GM21786 (cell line): Measurements from ENCODE around the gene ZNF385B.

ENCODE experiments used
- ATAC-seq: cut with Tn5 transposase; IDR thresholded peaks from one replicate; pipeline ENCODE4 v1.9.1; 2021; ENCODE audit not compliant: unreplicated experiment

Gene ZNF385B

GRCh38 chr2:179686718-179687342 is 174.6 kb downstream of the ZNF385B start:
- no peak for ATAC-seq

- no peak for ATAC-seq
Observed at GRCh38 chr2:179686069-179686468, 175.3 kb downstream of the ZNF385B start.

GRCh38 chr2:179685146-179685545 is 176.3 kb downstream of the ZNF385B start:
- no peak for ATAC-seq

GRCh38 chr2:179682756-179683155 is 178.7 kb downstream of the ZNF385B start:
- no peak for ATAC-seq

- ATAC-seq, result no peak
Observed at GRCh38 chr2:179677746-179678505, 183.5 kb downstream of the ZNF385B start.

GRCh38 chr2:179677077-179677688 is 184.2 kb downstream of the ZNF385B start:
- ATAC-seq, result no peak

GRCh38 chr2:179675435-179675834 is 186.0 kb downstream of the ZNF385B start:
- ATAC-seq, result no peak

- no peak for ATAC-seq
Observed at GRCh38 chr2:179671043-179671981, 190.1 kb downstream of the ZNF385B start.

- ATAC-seq, result no peak
Observed at GRCh38 chr2:179669196-179669595, 192.2 kb downstream of the ZNF385B start.

- no peak for ATAC-seq
Observed at GRCh38 chr2:179664972-179665812, 196.2 kb downstream of the ZNF385B start.

GRCh38 chr2:179661986-179662385 is 199.4 kb downstream of the ZNF385B start:
- no peak for ATAC-seq

GRCh38 chr2:179657068-179657595 is 204.3 kb downstream of the ZNF385B start:
- ATAC-seq, result no peak

- no peak for ATAC-seq
Observed at GRCh38 chr2:179655627-179656026, 205.8 kb downstream of the ZNF385B start.

- ATAC-seq, result no peak
Observed at GRCh38 chr2:179654806-179655205, 206.6 kb downstream of the ZNF385B start.

GRCh38 chr2:179652296-179652695 is 209.1 kb downstream of the ZNF385B start:
- no peak for ATAC-seq

- no peak for ATAC-seq
Observed at GRCh38 chr2:179650420-179650819, 211.0 kb downstream of the ZNF385B start.

- no peak for ATAC-seq
Observed at GRCh38 chr2:179646862-179647587, 214.4 kb downstream of the ZNF385B start.

GRCh38 chr2:179646173-179646769 is 215.1 kb downstream of the ZNF385B start:
- no peak for ATAC-seq

GRCh38 chr2:179645047-179645446 is 216.4 kb downstream of the ZNF385B start:
- no peak for ATAC-seq
